Measurements from ENCODE around the gene FSTL5. TPM values are rescaled to one million over a fixed set of nuclear protein-coding genes. Genes with fewer than 3 reads are reported as not detected.

FSTL5 gene
- total RNA-seq, 1 experiment from 2014 or later: 0.02 TPM

DNA sequence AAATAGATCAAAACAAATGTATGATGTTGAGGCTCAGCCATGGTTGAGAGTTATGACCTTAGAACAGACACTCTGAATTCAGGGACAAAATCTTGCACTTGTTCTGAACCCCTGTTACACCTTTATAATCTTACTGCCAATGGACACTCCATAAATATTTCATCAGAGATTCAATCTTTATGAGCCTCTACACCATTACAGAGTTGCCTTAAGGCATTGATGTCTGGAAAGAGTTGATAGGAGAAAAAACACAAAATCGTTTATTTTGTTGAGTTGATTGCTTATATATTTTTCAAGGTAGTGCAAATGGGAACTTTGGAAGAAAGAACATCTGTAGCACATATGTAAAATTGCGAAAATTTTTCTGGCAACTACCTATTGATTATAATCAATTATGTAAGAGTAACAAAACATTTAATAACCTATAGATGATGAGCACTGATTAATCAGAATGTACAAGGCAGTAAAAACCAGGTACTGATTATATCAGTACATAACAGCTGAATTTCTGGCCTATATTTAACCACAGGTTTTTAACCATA is 568.5 kb downstream of the FSTL5 start:
- no peak for DNase-seq (ENCODE audit: low read depth)

DNA sequence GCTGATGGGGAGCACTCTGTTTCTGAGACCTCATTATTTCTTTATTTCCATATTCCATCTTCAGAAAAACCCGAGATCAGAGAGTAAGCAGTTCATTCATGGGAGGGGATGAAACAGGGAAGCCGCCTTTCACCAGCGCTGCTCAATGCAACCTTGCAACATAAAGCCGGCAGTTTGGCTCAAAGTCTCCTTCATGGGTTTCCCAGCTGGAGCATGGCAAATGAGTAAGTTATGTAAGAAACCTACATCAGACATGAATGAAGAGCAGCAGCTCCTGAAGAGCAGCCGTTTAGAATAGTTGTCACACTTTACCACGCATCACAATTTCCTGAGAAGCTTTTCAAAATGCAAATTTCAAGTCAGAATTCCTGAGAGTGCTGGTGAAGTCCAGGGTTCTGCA is 578.8 kb downstream of the FSTL5 start:
- no peak for DNase-seq (ENCODE audit: low read depth)

DNA sequence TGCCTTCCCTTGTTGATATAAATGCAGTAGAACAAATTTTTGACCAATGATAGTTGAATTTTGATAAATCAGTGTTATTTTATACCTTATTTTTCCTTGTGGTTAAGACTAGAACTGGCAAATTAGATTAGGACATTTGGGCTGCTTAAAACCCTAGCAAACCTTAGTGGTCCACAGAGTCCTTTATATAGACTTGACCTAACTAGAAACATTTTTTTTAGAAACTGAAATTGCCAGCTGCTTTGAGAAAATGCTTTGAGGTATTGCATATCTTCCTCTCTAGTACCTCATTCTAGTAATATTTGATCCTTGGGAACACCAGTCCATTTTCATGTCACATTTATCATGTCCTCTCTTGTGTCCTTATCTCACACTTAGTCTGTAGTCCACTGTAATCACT is 580.3 kb downstream of the FSTL5 start:
- DNase-seq (ENCODE audit: low read depth): no peak

DNA sequence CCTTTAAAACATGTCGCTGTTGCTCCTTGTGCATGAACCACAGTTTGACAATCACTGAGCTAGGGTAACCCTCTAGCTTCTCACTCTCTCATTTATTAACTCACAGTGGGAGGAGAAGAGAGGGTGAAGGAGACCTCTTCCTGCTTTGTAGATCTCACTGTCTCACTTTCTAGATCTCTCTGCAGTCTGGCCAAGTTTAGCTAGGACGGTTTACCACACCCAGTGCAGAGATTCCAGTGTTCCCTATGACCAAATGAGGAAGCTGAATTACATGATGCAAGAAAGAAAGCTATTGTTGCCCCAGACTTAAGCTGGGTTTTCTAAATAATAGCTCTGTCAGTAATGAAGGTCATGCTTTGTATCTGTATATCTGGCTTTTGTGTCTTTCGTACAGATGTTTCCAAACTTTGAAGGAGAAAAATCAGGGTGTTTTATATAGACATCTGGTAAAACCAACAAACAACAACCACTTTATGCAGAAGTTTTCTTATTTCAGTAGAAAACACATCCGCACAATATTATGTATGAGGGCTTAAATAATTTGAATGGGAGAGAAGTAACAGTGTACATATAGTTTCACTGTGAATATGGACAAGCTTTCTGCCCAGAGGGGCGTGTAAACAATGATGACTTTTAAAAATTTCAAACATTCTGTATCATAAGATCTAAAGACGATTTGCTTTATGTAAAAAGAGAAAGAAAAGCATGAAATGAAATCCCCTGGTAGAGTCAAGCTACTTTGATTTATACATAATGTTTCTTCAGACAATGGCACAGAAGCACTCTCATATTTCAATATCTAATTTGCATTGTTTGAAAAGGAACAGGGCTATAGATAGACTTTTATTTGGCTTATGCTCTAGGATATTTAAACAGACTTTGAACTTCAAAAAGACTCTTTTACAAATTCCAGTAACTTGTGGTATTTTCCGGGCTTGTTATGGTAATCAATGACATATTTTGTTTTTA is 582.3 kb downstream of the FSTL5 start:
- DNase-seq (ENCODE audit: low read depth): no peak

DNA sequence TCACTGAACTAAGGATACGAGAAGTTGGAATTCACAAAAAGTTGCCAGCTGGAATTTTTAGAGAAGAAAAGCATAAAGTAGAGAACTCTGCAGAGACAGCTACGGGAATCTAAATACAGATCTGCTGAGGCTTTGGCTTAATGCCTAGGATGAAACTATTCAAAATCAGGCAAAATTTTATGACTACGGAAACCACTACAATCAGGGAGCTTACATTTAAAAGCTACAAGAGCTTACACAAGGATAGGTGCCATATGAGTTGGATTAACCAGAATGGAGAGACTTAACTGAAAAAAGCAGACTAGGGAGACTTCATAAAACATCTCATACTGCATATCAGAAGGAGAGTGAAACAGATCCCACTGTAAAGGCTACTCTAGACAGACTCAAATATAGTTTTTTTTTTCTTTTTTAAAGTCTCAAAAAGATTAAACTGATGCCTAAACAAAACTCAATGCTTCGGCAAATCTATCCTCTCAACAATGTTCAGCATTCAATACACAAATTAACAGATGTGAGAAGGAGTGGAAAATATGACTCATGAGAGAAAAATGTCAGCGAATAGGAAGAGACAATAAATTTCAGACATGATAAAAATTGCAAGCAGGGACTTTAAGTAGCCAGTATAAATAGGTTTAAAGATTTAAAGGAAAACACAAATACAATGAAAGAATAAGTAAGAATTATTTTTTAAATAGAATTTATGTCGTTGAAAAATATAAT is 586.1 kb downstream of the FSTL5 start:
- peak; percentile 23 for DNase-seq (ENCODE audit: low read depth)

DNA sequence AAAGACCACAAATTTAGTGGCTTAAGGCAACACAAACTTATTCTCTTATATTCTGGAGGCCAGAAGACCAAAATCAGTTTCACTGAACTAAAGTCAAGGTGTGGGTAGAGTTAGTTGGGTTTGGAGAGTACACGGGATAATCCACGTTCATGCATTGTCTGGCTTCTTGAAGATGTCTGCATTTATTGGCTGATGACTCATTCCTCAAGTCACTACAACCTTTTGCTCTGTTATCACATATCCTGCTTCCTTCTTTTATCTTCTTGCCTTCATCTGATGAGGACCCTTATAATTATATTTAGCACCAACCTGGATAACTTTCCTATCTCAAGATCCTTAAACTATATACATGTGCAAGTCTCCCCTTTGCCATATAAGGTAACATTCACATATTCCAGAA is 590.0 kb downstream of the FSTL5 start:
- peak; percentile 20 for DNase-seq (ENCODE audit: low read depth)

DNA sequence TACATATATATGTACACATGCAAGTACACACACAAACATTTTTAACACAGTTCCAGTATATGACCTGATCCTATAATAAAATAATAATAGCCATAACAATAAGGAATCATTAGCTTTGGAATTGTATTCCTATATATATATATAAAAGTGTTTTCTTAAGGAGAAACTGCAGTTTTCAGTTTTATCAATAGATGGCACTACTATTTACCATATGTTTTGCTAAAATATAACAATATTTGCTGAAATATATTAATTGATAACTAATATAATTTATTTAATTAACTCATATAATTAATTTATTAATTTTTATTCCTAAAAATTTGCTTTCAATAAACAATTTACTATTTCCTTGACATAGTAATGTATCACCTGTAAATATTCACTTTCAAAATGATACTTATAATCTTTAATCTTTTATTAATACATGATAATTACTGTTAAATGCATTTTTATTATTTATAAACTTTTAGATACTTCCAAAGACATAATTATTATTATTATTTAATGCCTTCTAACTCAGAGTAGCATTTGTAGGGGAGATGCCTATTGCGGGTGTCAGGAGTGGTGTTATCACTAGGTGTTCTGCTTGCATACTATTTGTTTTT is 599.5 kb downstream of the FSTL5 start:
- DNase-seq (ENCODE audit: low read depth): no peak

DNA sequence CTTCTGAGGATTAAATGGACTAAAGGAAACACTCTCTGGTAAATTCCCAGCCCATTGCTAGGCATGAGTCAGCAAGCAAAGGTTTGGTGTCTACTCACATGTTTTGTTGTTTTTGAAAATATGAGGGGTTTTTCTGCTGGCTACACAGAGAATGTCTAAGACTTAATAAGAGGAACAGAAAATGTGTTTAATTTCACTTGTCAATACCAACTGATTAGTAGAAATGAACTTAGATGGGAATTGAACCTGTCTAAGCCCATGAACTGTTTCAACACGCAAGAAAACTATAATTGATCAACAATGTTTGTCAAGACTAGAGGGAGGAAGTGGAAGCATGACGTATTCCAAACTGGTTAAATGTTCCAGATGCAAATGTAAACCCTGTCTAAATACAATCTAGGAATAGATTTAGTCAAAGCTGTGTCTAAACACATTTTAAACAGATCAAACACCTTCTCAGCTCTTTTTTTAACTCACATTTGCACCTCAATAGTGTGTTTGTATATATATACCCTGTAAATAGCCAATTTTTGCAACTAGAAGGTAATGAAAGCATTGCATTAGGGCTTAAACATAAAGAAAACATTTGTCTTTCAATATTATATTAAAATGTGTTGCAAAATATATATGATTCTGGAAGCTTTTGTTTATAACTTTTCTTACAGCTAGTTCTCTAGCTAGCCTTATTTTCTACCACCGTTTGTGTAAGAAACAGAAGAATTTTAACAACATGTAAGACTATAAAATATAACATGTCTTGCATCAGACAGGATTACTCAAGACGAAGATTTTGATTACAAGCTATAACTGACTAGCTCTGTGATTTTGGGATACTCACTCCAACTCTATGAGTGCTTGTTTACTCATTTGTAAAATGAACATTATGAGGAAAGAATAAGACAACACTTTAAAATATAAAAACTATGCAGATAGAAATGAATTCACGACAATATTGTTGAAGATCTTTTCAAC is 607.8 kb downstream of the FSTL5 start:
- DNase-seq (ENCODE audit: low read depth): peak; percentile 32

DNA sequence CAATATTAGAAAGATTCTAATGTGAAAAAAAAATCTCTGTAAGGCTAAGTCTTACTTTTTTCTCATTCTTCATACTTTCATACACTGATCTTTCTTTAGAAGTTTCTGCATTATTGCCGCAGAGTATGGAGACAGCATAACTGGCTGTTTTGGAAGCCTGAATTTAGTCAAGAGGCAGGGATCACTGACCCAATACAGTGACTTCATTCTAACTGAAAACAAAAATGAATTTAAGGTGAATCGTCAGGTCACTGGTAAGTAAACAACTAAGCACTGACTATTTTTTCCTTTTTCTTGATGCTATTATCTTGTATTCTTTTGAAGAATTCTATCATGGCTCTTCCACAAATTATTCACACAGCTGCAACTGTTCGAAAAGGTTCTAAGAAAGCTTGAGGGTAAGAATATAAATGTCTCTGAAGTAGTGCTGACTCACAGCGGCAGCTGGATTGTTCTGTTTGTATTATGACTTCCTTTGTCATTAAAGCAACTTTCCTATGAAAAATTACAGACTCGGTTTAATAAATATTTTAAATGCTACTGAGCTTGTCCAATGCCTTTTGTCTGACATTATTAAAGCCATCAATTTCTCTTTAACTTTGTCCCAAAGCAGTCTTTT is 609.3 kb downstream of the FSTL5 start:
- peak; percentile 27 for DNase-seq (ENCODE audit: low read depth)

DNA sequence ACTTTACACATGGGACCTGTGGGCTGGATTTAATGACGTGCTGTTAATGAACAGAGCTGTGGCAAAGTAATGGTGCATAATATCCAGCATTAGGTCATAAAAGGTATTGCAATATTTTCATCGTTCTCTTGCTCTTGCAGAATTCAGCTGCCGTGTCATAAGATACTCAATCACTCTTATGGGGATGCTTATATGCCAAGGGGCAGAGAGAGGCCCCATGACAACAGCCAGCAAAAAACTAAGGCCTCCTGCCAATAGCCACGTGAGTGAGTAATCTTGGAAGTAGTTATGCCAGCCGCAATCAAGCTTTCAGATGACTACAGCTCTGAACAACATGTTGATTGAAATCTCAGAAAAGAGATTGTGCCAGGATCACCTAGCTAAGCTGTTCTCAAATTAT is 616.9 kb downstream of the FSTL5 start:
- peak; percentile 16 for DNase-seq (ENCODE audit: low read depth)

DNA sequence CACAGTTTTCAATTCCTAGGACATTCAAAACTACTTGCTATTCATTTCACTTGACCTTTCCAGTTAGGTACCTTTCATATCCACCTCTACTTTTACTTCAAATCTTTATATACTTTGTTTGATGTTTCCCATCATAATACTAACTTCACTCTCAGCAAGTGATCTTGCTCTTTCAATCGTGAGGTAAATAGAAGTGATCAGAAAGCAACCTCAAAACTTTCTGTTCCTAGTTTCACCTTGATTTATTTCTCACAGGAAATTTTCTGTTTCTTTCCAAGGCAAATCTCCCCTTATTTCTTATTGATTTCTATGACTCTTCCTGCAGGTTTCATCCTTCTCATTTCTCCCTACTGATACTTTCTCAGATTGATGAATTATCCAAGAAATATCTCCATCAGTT is 623.5 kb downstream of the FSTL5 start:
- no peak for DNase-seq (ENCODE audit: low read depth)

DNA sequence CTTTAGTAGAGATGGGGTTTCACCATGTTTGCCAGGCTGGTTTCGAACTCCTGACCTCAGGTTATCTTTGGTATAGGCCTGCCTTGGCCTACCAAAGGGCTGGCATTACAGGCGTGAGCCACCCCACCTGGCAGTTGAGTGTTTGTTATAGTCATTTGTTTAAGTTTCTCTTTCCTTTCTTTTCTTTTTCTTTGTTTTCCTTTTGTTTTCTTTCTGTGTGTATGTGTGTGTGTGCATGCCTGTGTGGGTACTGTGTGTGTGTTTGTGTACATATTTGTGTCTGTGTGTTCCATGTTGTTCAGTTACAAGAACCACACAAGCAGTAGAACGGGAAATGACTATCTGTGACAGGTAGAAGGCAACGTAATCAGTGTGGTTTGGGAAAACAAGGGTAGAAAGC is 624.9 kb downstream of the FSTL5 start:
- DNase-seq (ENCODE audit: low read depth): no peak

DNA sequence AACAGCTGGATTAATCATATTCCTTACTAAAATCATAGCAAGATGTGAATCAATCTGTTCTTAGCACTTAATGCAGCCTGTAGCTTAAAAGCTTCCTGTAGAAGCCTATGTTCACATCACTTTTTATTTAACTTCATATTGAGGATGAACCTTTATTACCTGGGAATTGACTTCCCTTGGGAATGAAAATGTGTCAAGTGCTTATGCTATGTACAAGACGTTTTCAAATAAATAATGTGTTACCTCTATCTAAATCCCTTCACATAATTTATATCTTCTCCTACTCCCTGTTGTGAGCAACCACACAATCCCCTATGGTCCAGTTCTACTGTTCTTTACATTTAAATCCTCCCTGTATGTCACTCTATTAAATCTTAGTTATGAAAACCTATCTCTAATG is 633.1 kb downstream of the FSTL5 start:
- no peak for DNase-seq (ENCODE audit: low read depth)

DNA sequence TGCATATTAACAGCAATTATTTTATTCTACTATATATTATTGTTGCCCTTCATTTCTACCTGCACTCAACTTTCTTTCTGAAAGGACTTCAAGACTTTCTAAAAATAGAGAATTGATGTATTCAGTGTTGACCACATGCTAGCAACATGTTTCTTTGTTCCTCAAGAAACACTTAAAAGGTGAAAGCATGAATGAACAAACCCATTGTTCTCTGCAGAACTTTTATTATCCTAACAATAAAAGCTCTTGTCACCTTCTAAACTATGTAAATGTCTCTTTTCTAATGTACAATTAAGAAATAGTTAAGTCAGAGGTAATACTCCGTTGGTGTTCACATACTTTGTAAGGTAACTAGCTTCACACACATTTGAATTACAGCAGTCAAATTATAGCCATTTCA is 638.7 kb downstream of the FSTL5 start:
- DNase-seq (ENCODE audit: low read depth): no peak

DNA sequence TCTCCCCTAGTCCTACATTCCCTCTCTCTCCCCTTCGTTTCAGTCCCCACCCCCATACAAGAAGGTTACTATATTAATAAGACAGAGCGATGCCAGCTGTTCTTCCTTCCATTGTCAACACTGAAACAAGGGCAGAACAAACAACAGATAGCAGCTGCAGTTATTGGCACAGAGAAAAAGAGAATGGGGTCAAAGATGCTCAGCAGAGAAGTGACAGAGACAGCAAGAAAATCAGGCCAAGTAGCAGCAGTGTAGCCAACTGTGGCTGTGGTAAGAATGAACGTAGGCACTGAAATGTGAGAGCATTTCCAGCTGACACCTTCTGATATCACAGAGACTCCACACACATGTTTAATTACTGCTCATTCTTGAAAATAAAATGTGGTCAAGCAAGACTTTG is 641.8 kb downstream of the FSTL5 start:
- no peak for DNase-seq (ENCODE audit: low read depth)

DNA sequence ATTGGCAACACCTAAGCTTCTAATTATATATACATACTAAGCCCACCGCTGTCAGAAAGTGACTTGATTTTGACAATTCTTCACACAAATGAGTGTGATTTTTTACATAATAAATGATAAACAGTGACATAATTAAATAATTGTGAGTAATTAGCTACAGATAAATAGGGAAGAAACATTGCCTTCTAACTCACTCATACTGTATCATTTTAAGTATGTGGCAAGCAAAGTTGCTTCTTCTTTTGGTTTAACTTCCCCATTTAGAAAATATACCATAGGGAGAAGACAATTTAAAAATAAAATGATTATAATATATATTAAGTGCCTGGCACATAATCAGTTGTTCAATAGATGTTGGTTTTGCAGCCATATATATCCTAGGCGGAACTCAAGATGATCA is 644.2 kb downstream of the FSTL5 start:
- DNase-seq (ENCODE audit: low read depth): no peak

DNA sequence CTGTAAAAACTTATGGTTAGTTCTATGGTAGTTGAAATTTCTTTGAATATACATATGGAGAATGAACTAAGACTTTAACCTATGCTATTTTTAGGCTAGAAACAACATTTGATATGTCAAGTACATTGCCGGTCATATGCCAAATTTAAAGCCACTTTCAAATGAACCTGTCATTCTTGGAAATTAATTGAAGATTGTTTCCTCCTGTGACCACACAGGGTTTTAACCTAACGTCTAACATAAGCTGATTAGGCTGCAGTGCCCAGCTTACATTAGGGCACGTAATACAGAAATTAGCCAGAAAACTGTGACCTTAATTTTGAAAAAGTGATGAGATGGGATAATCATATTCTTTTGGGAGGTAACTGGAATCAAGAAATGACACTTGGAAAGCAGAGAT is 645.9 kb downstream of the FSTL5 start:
- no peak for DNase-seq (ENCODE audit: low read depth)

DNA sequence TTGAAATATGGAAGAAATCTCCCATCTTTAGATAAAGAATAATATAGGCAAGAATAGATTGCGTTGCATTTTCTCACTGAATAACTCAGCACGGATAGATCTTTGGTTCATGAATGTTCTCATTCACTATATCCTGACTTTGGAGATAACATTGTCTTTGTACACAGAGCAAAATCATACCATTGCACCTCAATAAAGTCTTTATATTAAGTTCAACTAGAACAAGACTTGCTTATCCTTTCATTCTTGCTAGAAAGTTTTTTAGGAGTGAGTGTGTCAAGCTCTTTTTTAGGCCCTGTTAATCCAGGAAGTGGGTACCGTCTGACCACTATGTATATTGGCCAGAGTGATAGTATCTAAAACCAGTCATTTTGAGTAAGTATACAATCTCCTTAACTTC is 658.7 kb downstream of the FSTL5 start:
- no peak for DNase-seq (ENCODE audit: low read depth)

DNA sequence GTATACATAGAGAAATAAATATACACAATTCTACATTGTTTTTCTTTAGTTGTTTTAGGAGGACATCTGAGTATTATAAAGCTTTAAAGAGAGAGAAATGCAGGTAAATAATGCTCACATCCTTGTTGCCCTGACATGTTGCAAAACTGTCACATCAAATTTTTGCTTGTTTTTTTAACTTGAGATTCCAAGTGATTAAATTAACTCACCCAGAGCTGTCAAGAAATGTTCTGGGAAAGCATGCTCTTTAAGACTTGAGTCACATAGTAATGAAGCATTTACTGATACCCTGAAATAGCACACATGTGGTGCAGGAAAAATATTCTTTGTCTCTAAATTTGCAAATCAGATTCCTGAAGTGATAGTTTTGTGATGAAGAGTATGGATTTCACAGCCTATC is 665.6 kb downstream of the FSTL5 start:
- no peak for DNase-seq (ENCODE audit: low read depth)

DNA sequence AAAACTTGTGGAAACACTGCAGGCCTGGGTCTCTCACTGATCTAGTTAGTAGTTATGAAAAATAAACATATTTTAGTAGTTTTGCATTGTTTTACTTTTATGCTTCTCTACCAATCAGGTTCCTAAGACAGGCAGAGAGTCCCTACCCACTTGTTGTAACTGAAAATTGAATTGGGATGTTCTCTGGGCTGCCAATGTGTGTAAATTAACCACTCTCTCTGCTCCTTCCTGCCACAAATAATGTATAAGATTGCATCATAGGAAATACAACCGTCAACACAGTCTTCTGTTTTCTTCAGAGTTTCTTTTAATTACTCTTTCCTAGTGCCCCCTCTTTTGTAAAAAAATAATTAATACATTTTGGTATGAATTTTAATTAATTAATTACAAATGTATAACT is 677.3 kb downstream of the FSTL5 start:
- DNase-seq (ENCODE audit: low read depth): no peak
